ENCODE measurements around the gene UBE3D. TPM values are rescaled to one million over a fixed set of nuclear protein-coding genes. Genes with fewer than 3 reads are reported as not detected.

UBE3D gene
- total and polyA plus RNA-seq, 2 experiments from 2014 or later: 17.5 to 31.4 TPM

- no peaks in the 10 kb centered on the region for H3F3A ChIP-seq (replicated peaks; ENCODE audit: low read depth)
- no peaks in the 10 kb centered on the region for H3K79me2 ChIP-seq (replicated peaks; ENCODE audit: insufficient read depth)
- no peak overlapping the region for H3K27ac ChIP-seq (ENCODE audit: low read depth)
- no peaks in the 10 kb centered on the region for H3K4me1 ChIP-seq (ENCODE audit: insufficient read depth)
- Mint-ChIP-seq H3K4me1 (no peaks in the 10 kb centered on the region), H3K36me3 (ENCODE audit: low read depth) (no peaks in the 10 kb centered on the region), H3K9me3 (no peaks in the 10 kb centered on the region), H3K27me3 (ENCODE audit: insufficient read depth, low read depth, poor library complexity) (peaks cover under 1% of the 10 kb centered on the region), H3K27ac (no peak overlapping the region), H3K4me3 (no peak overlapping the region)
- H3K9me2 ChIP-seq (ENCODE audit: insufficient read depth): 0 out of 2 replicates have a peak, but pooled peaks cover 13% of the 10 kb centered on the region
- H3K4me2 ChIP-seq: no peak overlapping the region
- H3K4me3 ChIP-seq: no peak overlapping the region
- no peak for TF ChIP-seq NANOG (IDR thresholded peaks at IDR 0.05; ENCODE audit: borderline replicate concordance)
- TF ChIP-seq EZH2 (IDR thresholded peaks at IDR 0.05; ENCODE audit: low read depth, unreplicated experiment): no peak
- no peak for TF ChIP-seq POLR2AphosphoS5 (IDR thresholded peaks at IDR 0.05; ENCODE audit: low read depth)
- TF ChIP-seq ETS1 (IDR thresholded peaks at IDR 0.05): no peak
- TF ChIP-seq STAT1 (IDR thresholded peaks at IDR 0.05; ENCODE audit: unreplicated experiment): no peak
- no peak for TF ChIP-seq ZNF114 (CRISPR knock-in tag; IDR thresholded peaks at IDR 0.05)
- no peak for TF ChIP-seq EZH2phosphoT487 (IDR thresholded peaks at IDR 0.05; ENCODE audit: unreplicated experiment)
- TF ChIP-seq CTCF (conservative IDR thresholded peaks at IDR 0.05; ENCODE audit: low read depth in 2 of 2): no peak
- no peak for TF ChIP-seq CREB1 (CRISPR knock-in tag; IDR thresholded peaks at IDR 0.05; ENCODE audit: low read depth)
- TF ChIP-seq ZNF331 (CRISPR knock-in tag; IDR thresholded peaks at IDR 0.05; ENCODE audit: low read depth): no peak
- H4K20me1 ChIP-seq (replicated peaks; ENCODE audit: insufficient read depth): no peaks in the 10 kb centered on the region
- no peaks in the 10 kb centered on the region for H3K36me3 ChIP-seq (ENCODE audit: insufficient read depth)
- DNase-seq (ENCODE audit: low spot score) (no peak), ATAC-seq (no peak)
- no peaks in the 10 kb centered on the region for H3K27me3 ChIP-seq (ENCODE audit: insufficient read depth)
- H2AFZ ChIP-seq: no peak overlapping the region
These were observed 201.9 kb downstream of the UBE3D start for GRCh38 chr6:82863781-82864180.

GRCh38 chr6:82862543-82862942, 203.1 kb downstream of the UBE3D start:
- H3K9me2 ChIP-seq (ENCODE audit: insufficient read depth): 0 out of 2 replicates have a peak, but pooled peaks cover 13% of the 10 kb centered on the region
- H4K20me1 ChIP-seq (replicated peaks; ENCODE audit: insufficient read depth): no peaks in the 10 kb centered on the region
- Mint-ChIP-seq H3K27me3 (ENCODE audit: insufficient read depth, low read depth, poor library complexity) (no peaks in the 10 kb centered on the region), H3K9me3 (no peaks in the 10 kb centered on the region), H3K27ac (no peak overlapping the region), H3K4me3 (no peak overlapping the region), H3K36me3 (ENCODE audit: low read depth) (no peaks in the 10 kb centered on the region), H3K4me1 (no peaks in the 10 kb centered on the region)
- H3K79me2 ChIP-seq (replicated peaks; ENCODE audit: insufficient read depth): no peaks in the 10 kb centered on the region
- H3K27ac ChIP-seq (ENCODE audit: low read depth): no peak overlapping the region
- DNase-seq (ENCODE audit: low spot score): no peak
- H2AFZ ChIP-seq: no peak overlapping the region
- TF ChIP-seq EZH2phosphoT487 (IDR thresholded peaks at IDR 0.05; ENCODE audit: unreplicated experiment) (no peak), CREB1 (CRISPR knock-in tag; IDR thresholded peaks at IDR 0.05; ENCODE audit: low read depth) (no peak), EZH2 (IDR thresholded peaks at IDR 0.05; ENCODE audit: low read depth, unreplicated experiment) (no peak), JUNB (IDR thresholded peaks at IDR 0.05; ENCODE audit: unreplicated experiment) (no peak), ZNF462 (CRISPR knock-in tag; IDR thresholded peaks at IDR 0.05) (no peak)
- H3F3A ChIP-seq (replicated peaks; ENCODE audit: low read depth): no peaks in the 10 kb centered on the region
- no peaks in the 10 kb centered on the region for H3K27me3 ChIP-seq (ENCODE audit: insufficient read depth)
- no peak for ATAC-seq
- no peak overlapping the region for H3K4me3 ChIP-seq
- H3K4me2 ChIP-seq: no peak overlapping the region
- no peaks in the 10 kb centered on the region for H3K4me1 ChIP-seq (ENCODE audit: insufficient read depth)
- H3K36me3 ChIP-seq (ENCODE audit: insufficient read depth): no peaks in the 10 kb centered on the region
